GM12801 (cell line): ENCODE measurements around the gene LENG8.

Source experiments
- TF ChIP-seq, protein P1 (sequence below): IDR thresholded peaks from one replicate; pipeline ENCODE4 v1.5.1; 2011; ENCODE audit warnings: control low read depth; ENCODE audit not compliant: insufficient read length; ENCODE audit errors: extremely low read depth

LENG8 gene

DNA sequence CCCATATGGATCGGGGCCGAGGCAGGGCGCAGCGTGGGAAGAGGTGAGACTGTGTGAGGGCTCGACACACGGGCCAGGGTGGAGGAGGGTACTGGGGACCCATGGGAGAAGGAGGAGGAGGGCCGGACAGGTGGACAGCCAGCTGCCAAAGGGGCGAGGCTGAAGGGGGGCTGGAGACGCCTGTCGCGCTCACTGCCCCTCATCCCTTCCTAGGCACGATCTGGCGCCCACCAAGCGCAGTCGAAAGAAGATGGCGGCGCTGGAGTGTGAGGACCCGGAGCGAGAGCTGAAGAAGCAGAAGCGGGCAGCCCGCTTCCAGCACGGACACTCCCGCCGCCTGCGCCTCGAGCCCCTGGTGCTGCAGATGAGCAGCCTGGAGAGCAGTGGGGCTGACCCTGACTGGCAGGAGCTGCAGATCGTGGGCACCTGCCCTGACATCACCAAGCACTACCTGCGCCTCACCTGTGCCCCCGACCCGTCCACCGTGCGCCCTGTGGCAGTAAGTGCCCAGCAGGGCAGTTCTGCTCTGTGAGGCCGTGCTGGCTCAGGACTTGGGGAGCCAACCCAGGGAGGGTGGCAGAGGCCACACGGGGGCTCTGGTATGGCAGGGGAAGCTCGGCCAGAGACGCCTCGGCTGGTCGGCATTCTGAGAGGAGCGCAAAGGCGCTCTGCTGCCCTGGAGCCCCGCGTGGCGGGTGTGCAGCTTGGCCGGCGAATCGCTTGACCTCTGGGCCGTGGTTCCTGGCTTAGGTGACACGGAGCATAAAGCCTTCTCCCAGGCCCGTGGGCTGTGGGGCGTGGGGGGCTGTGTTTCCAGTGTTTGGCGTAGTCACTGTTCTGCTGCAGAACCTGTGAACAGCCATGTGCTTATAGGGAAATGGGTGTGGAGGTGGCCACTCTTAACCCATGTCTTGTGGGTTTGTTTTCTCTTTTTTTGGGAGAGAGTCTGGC is 7.7 kb downstream of the LENG8 start:
- TF ChIP-seq, protein P1, sequence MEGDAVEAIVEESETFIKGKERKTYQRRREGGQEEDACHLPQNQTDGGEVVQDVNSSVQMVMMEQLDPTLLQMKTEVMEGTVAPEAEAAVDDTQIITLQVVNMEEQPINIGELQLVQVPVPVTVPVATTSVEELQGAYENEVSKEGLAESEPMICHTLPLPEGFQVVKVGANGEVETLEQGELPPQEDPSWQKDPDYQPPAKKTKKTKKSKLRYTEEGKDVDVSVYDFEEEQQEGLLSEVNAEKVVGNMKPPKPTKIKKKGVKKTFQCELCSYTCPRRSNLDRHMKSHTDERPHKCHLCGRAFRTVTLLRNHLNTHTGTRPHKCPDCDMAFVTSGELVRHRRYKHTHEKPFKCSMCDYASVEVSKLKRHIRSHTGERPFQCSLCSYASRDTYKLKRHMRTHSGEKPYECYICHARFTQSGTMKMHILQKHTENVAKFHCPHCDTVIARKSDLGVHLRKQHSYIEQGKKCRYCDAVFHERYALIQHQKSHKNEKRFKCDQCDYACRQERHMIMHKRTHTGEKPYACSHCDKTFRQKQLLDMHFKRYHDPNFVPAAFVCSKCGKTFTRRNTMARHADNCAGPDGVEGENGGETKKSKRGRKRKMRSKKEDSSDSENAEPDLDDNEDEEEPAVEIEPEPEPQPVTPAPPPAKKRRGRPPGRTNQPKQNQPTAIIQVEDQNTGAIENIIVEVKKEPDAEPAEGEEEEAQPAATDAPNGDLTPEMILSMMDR: no peak

DNA sequence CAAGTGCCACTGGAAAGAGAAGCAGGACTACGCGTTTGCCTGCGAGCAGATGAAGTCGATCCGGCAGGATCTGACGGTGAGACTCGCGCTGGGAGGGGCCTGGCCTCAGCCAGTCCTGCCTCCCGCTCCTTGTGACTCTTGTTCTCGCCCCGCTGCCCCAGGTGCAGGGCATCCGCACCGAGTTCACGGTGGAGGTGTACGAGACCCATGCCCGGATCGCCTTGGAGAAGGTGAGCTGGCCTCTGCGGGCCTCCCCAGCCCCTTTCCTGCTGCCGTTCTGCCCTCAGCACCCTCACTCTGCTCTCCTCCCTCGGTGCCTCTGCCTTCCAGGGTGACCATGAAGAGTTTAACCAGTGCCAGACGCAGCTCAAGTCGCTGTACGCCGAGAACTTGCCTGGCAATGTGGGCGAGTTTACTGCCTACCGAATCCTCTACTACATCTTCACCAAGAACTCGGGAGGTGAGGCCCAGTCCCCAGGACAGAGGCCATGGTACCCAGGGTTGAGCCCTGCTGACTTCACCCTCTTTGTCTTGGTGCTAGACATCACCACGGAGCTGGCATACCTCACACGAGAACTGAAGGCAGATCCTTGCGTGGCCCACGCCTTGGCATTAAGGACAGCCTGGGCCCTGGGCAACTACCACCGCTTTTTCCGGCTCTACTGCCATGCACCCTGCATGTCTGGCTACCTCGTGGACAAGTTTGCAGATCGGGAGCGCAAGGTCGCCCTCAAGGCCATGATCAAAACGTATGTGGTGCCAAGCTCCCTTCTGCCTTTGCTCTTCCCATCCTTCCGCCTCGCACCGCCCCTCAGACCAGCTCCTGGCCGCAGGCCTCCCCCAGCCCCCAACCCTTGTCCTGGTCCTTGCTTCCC is 9.0 kb downstream of the LENG8 start:
- TF ChIP-seq, protein P1: no peak

- TF ChIP-seq, protein P1: no peak
Measured at GRCh38 chr19:54458648-54459281, 9.8 kb downstream of the LENG8 start.

- TF ChIP-seq, protein P1: no peak
Measured at GRCh38 chr19:54459282-54460229, 10.6 kb downstream of the LENG8 start.

DNA sequence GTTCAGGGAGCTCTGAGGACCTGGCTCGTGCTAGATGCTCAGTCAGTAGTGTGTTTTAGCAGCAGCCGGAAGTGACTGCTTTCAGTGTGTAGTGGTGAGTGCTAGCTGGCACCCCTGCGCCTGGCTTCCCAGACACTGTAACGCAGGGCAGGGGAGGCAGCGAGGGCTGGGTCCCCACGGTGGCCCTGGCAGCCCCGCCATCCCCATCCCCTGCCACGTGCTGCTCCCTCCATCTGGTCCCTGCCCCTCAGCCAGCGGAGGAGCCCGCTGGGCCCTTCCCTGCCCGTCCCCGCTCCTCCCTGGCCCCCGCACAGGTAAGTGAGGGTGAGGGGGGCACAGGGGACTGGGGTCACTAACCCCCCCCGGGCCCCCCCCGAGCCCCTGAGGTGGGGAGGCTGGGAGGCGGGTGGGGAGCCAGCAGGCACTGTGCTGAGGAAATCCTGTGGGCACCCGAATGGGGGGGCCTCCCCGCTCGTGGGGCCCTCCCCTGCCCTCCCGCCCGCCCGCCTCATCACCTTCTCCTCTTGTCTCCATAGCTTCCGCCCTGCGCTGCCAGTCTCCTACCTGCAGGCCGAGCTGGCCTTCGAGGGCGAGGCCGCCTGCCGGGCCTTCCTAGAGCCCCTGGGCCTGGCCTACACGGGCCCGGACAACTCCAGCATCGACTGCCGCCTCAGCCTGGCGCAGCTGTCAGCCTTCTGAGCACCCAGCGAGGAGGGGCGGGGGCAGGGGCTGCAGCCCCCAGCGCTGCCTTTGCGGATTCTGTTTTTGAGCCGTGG is 11.4 kb downstream of the LENG8 start:
- TF ChIP-seq, protein P1: no peak

DNA sequence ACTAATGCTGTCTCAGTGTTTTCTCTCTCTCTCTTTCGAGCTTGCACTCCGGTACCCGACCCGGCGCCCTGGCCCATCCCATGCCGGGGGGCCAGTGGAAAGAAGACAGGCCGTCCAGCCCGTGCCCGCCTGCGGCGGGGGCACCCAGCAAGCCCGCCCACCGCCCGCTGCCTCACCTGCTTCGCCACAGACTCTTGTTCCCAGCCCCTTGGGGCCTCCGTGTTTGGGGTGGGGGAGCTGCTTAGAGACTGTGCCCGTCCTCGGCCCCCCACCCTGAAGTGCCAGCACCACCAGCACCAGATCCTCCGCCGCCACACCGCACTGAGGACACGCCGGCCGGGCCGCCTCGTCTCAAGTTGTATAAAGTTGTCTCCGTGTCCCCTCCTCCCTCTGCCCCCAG is 12.2 kb downstream of the LENG8 start:
- TF ChIP-seq, protein P1: no peak
